Thymus (tissue), 11 donors: ENCODE measurements around the gene TSPAN31. TPM values are rescaled to one million over a fixed set of nuclear protein-coding genes. Genes with fewer than 3 reads are reported as not detected.
"Not testable (repeated sequence)": the region's sequence is repeated elsewhere in the genome, so short reads cannot be mapped to it uniquely, and the experiment has no call there.

ENCODE experiments used
- DNase-seq, 9 donors: peaks; one replicate each; pipeline ENCODE4 v3.0.0-alpha.2; 2013; ENCODE audit warnings: low spot score in 9 of 9, low read depth in 6 of 9, missing footprints in 1 of 9
- H3K27ac ChIP-seq, 2 donors: one replicate each; pipeline ENCODE4 v1.5.1; 2013; ENCODE audit warnings: control low read depth in 1 of 2, low read depth in 1 of 2, low read length in 1 of 2, mild to moderate bottlenecking in 1 of 2, moderate library complexity in 1 of 2
- H3K27me3 ChIP-seq, 2 donors: one replicate each; pipeline ENCODE4 v1.5.1; 2013; ENCODE audit warnings: low read length in 1 of 2; ENCODE audit not compliant: control insufficient read depth in 2 of 2, insufficient read depth in 1 of 2
- H3K36me3 ChIP-seq, 2 donors: one replicate each; pipeline ENCODE4 v1.5.1; 2013; ENCODE audit warnings: low read length in 1 of 2, mild to moderate bottlenecking in 1 of 2, moderate library complexity in 1 of 2; ENCODE audit not compliant: control insufficient read depth in 2 of 2, insufficient read depth in 2 of 2
- H3K4me1 ChIP-seq, 2 donors: one replicate each; pipeline ENCODE4 v1.5.1; 2013; ENCODE audit warnings: low read length in 2 of 2; ENCODE audit not compliant: control insufficient read depth in 2 of 2, insufficient read depth in 2 of 2
- H3K4me3 ChIP-seq, 2 donors: one replicate each; pipeline ENCODE4 v1.5.1; 2013; ENCODE audit warnings: low read length in 2 of 2, control low read depth in 1 of 2, mild to moderate bottlenecking in 1 of 2
- H3K9me3 ChIP-seq, 2 donors: one replicate each; pipeline ENCODE4 v1.5.1; 2013; ENCODE audit warnings: low read length in 1 of 2, mild to moderate bottlenecking in 1 of 2; ENCODE audit not compliant: control insufficient read depth in 2 of 2, insufficient read depth in 1 of 2
- WGBS: extraction: QIAGEN DNeasy Blood & Tissue Kit; methylation state at CpG from one replicate; pipeline ENCODE4 v1.1.7; 2013; 5-methylcytosine and 5-hydroxymethylcytosine counted together
- polyA plus RNA-seq: library from polyadenylated mRNA; stranded (reverse); fragments of 200-250 nt; gene quantifications from one replicate; pipeline ENCODE4 v1.2.3, GENCODE V29; 2013
- total RNA-seq: library from RNA; stranded (reverse); fragments of 120-200 nt; gene quantifications from one replicate; pipeline ENCODE4 v1.2.4, GENCODE V29; 2013
- donor health status: healthy.

Gene TSPAN31
- total and polyA plus RNA-seq, 2 donors = 25.3 to 31.4 TPM

GRCh38 chr12:57774634-57775033 is 29.8 kb downstream of the TSPAN31 start:
- H3K4me3 ChIP-seq, H3K36me3 ChIP-seq, DNase-seq, H3K27ac ChIP-seq, H3K9me3 ChIP-seq: not testable (repeated sequence)
- WGBS = 98% methylated on average over 11 of the region's 11 CpGs
- peaks cover 0 to 19% of the 10 kb centered on the region in 2 donors for H3K27me3 ChIP-seq
- H3K4me1 ChIP-seq = peaks cover 6 to 27% of the 10 kb centered on the region in 2 donors

- 92% methylated on average over 3 of the region's 3 CpGs for WGBS
- no peak overlapping the region for H3K4me3 ChIP-seq
- peaks cover 6 to 28% of the 10 kb centered on the region in 2 donors for H3K4me1 ChIP-seq
- no peaks in the 10 kb centered on the region for H3K36me3 ChIP-seq
- DNase-seq = no peak
- H3K27ac ChIP-seq = no peak overlapping the region
- peaks cover 0 to 4% of the 10 kb centered on the region in 2 donors for H3K9me3 ChIP-seq
- H3K27me3 ChIP-seq = peaks cover 0 to 19% of the 10 kb centered on the region in 2 donors
Observed at GRCh38 chr12:57775044-57775443, 30.2 kb downstream of the TSPAN31 start.

GRCh38 chr12:57775563-57776246 is 30.9 kb downstream of the TSPAN31 start:
- Histone ChIP-seq H3K36me3 (no peaks in the 10 kb centered on the region), H3K27ac (no peak overlapping the region), H3K4me3 (no peak overlapping the region), H3K9me3 (peaks cover 0 to 4% of the 10 kb centered on the region in 2 donors), H3K4me1 (peaks cover 10 to 34% of the 10 kb centered on the region in 2 donors), H3K27me3 (peaks cover 0 to 19% of the 10 kb centered on the region in 2 donors)
- no peak for DNase-seq
- WGBS = 96% methylated on average over 4 of the region's 4 CpGs

- Histone ChIP-seq H3K36me3 (no peaks in the 10 kb centered on the region), H3K4me1 (peaks cover 15 to 34% of the 10 kb centered on the region in 2 donors), H3K27ac (no peak overlapping the region), H3K27me3 (peaks cover 0 to 19% of the 10 kb centered on the region in 2 donors), H3K4me3 (no peak overlapping the region), H3K9me3 (peaks cover 0 to 4% of the 10 kb centered on the region in 2 donors)
- WGBS = 95% methylated on average over 2 of the region's 2 CpGs
- no peak for DNase-seq
Observed at GRCh38 chr12:57776247-57776587, 31.4 kb downstream of the TSPAN31 start.

- Histone ChIP-seq H3K4me3 (no peak overlapping the region), H3K36me3 (no peaks in the 10 kb centered on the region), H3K9me3 (peaks cover 0 to 4% of the 10 kb centered on the region in 2 donors), H3K27me3 (peaks cover 0 to 13% of the 10 kb centered on the region in 2 donors), H3K27ac (no peak overlapping the region), H3K4me1 (peaks cover 25 to 36% of the 10 kb centered on the region in 2 donors)
- DNase-seq = no peak
- WGBS = 99% methylated on average over 7 of the region's 7 CpGs
Observed at GRCh38 chr12:57777367-57777766, 32.5 kb downstream of the TSPAN31 start.

- H3K9me3 ChIP-seq = peaks cover 0 to 4% of the 10 kb centered on the region in 2 donors
- H3K27ac ChIP-seq = no peak overlapping the region
- peaks cover 0 to 8% of the 10 kb centered on the region in 2 donors for H3K27me3 ChIP-seq
- no peaks in the 10 kb centered on the region for H3K36me3 ChIP-seq
- no peak overlapping the region for H3K4me3 ChIP-seq
- 96% methylated on average over 7 of the region's 7 CpGs for WGBS
- DNase-seq = no peak
- H3K4me1 ChIP-seq = peaks cover 22 to 33% of the 10 kb centered on the region in 2 donors
Observed at GRCh38 chr12:57777911-57778310, 33.1 kb downstream of the TSPAN31 start.

GRCh38 chr12:57779736-57780135 is 34.9 kb downstream of the TSPAN31 start:
- Histone ChIP-seq H3K4me1 (peaks cover 23 to 36% of the 10 kb centered on the region in 2 donors), H3K27me3 (no peaks in the 10 kb centered on the region), H3K27ac (no peak overlapping the region), H3K4me3 (no peak overlapping the region), H3K9me3 (no peaks in the 10 kb centered on the region), H3K36me3 (no peaks in the 10 kb centered on the region)
- WGBS = 93% methylated on average over 1 of the region's 1 CpG
- DNase-seq = no peak

GRCh38 chr12:57780284-57780897 is 35.6 kb downstream of the TSPAN31 start:
- Histone ChIP-seq H3K36me3 (peaks cover 3% of the 10 kb centered on the region in 2 donors), H3K4me1 (peaks cover 23 to 36% of the 10 kb centered on the region in 2 donors), H3K9me3 (no peaks in the 10 kb centered on the region), H3K27ac (peak overlapping the region in 1 of 2 donors; percentile 80), H3K4me3 (no peak overlapping the region), H3K27me3 (no peaks in the 10 kb centered on the region)
- 98% methylated on average over 4 of the region's 4 CpGs for WGBS
- no peak for DNase-seq

- Histone ChIP-seq H3K4me1 (peaks cover 23 to 36% of the 10 kb centered on the region in 2 donors), H3K36me3 (peaks cover 7 to 12% of the 10 kb centered on the region in 2 donors), H3K4me3 (no peak overlapping the region), H3K27me3 (no peaks in the 10 kb centered on the region), H3K9me3 (no peaks in the 10 kb centered on the region), H3K27ac (peak overlapping the region; percentile 55 to 80)
- 94% methylated on average over 3 of the region's 3 CpGs for WGBS
- peak in 3 of 9 donors; percentile 24 to 61 (median 36) for DNase-seq
Observed at GRCh38 chr12:57781244-57781643, 36.4 kb downstream of the TSPAN31 start.
